ENCODE results near the gene LRRC10.

The LRRC10 gene

GRCh38 chr12:69563166-69563762 lies 47.4 kb downstream of the LRRC10 start:
- DNase-seq, result no peak
